Liver (tissue), 9 donors: ENCODE data around the gene CHCHD4. TPM values are rescaled to one million over a fixed set of nuclear protein-coding genes. Genes with fewer than 3 reads are reported as not detected.

Experiments used
- DNase-seq: peaks from one replicate; pipeline ENCODE4 v3.0.0-alpha.2; 2017; ENCODE audit warnings: low spot score
- H3K27ac ChIP-seq, 2 donors: one replicate each; pipeline ENCODE4 v1.7.0; 2013; ENCODE audit warnings: inconsistent platforms in 2 of 2, low read length in 2 of 2, control low read depth in 1 of 2, low read depth in 1 of 2, mild to moderate bottlenecking in 1 of 2
- H3K27me3 ChIP-seq, 4 donors: one replicate each; pipeline versions ENCODE4 v1.6.1 to v1.7.0; 2013; ENCODE audit warnings: low read length in 3 of 4, inconsistent platforms in 1 of 4, mild to moderate bottlenecking in 1 of 4, moderate library complexity in 1 of 4; ENCODE audit not compliant: control insufficient read depth in 4 of 4, insufficient read depth in 4 of 4
- H3K36me3 ChIP-seq, 4 donors: one replicate each; pipeline versions ENCODE4 v1.6.1 to v1.7.0; 2013; ENCODE audit warnings: low read length in 3 of 4, mild to moderate bottlenecking in 3 of 4, low read depth in 1 of 4, moderate library complexity in 1 of 4; ENCODE audit not compliant: control insufficient read depth in 4 of 4, insufficient read depth in 3 of 4
- H3K4me1 ChIP-seq, 4 donors: one replicate each; pipeline versions ENCODE4 v1.6.1 to v1.7.0; 2013; ENCODE audit warnings: low read length in 3 of 4, mild to moderate bottlenecking in 3 of 4, moderate library complexity in 1 of 4; ENCODE audit not compliant: control insufficient read depth in 4 of 4, insufficient read depth in 4 of 4
- H3K4me3 ChIP-seq, 3 donors: one replicate each; pipeline versions ENCODE4 v1.6.1 to v1.7.0; 2013; ENCODE audit warnings: low read length in 3 of 3, control low read depth in 1 of 3, low read depth in 1 of 3, mild to moderate bottlenecking in 1 of 3
- H3K9ac ChIP-seq, 2 donors: one replicate each; pipeline ENCODE4 v1.7.0; 2013; ENCODE audit warnings: low read length in 2 of 2, mild to moderate bottlenecking in 2 of 2, moderate library complexity in 2 of 2, control low read depth in 1 of 2, low read depth in 1 of 2
- H3K9me3 ChIP-seq, 4 donors: one replicate each; pipeline versions ENCODE4 v1.6.1 to v1.7.0; 2013; ENCODE audit warnings: low read length in 3 of 4; ENCODE audit not compliant: control insufficient read depth in 4 of 4
- CTCF ChIP-seq: fragments of 150-350 bp; IDR thresholded peaks from 2 replicates; pipeline ENCODE4 v1.5.1; 2017; ENCODE audit warnings: improper control_type of control experiment, low read depth, low read length; ENCODE audit not compliant: missing input control
- EGR1 ChIP-seq, 2 donors: IDR thresholded peaks; 2 replicates each; pipeline ENCODE4 v1.6.1; 2016 to 2018; ENCODE audit warnings: antibody characterized with exemption in 2 of 2, low read depth in 2 of 2
- FOXA1 ChIP-seq: IDR thresholded peaks from 2 replicates; pipeline ENCODE4 v1.6.1; 2016; ENCODE audit warnings: antibody characterized with exemption
- FOXA2 ChIP-seq: IDR thresholded peaks from 2 replicates; pipeline ENCODE4 v1.6.1; 2016; ENCODE audit warnings: antibody characterized with exemption
- GABPA ChIP-seq, 2 donors: IDR thresholded peaks in 1 of 2; conservative IDR thresholded peaks in 1 of 2; 2 replicates each; pipeline ENCODE4 v1.6.1; 2016; ENCODE audit warnings: antibody characterized with exemption in 2 of 2, mild to moderate bottlenecking in 1 of 2, moderate library complexity in 1 of 2
- HNF4A ChIP-seq, 2 donors: conservative IDR thresholded peaks; 2 replicates each; pipeline ENCODE4 v1.6.1; 2016; ENCODE audit warnings: antibody characterized with exemption in 2 of 2, mild to moderate bottlenecking in 2 of 2
- HNF4G ChIP-seq: IDR thresholded peaks from 2 replicates; pipeline ENCODE4 v1.6.1; 2016; ENCODE audit warnings: antibody characterized with exemption
- JUND ChIP-seq, 2 donors: IDR thresholded peaks; 2 replicates each; pipeline ENCODE4 v1.6.1; 2016; ENCODE audit warnings: antibody characterized with exemption in 2 of 2
- NR2F2 ChIP-seq: IDR thresholded peaks from 2 replicates; pipeline ENCODE4 v1.6.1; 2016; ENCODE audit warnings: antibody characterized with exemption
- RXRA ChIP-seq, 2 donors: IDR thresholded peaks; 2 replicates each; pipeline ENCODE4 v1.6.1; 2017 to 2018; ENCODE audit warnings: antibody characterized with exemption in 2 of 2, mild to moderate bottlenecking in 1 of 2
- SP1 ChIP-seq: IDR thresholded peaks from 2 replicates; pipeline ENCODE4 v1.6.1; 2018; ENCODE audit warnings: antibody characterized with exemption, mild to moderate bottlenecking
- TAF1 ChIP-seq: conservative IDR thresholded peaks from 2 replicates; pipeline ENCODE4 v1.6.1; 2016; ENCODE audit warnings: antibody characterized with exemption, mild to moderate bottlenecking
- YY1 ChIP-seq: IDR thresholded peaks from 2 replicates; pipeline ENCODE4 v1.6.1; 2016; ENCODE audit warnings: antibody characterized with exemption, mild to moderate bottlenecking
- ZBTB33 ChIP-seq: IDR thresholded peaks from 2 replicates; pipeline ENCODE4 v1.6.1; 2016; ENCODE audit warnings: antibody characterized with exemption
- WGBS: extraction: QIAGEN DNeasy Blood & Tissue Kit; methylation state at CpG from one replicate; pipeline ENCODE4 v1.1.7; 2013; 5-methylcytosine and 5-hydroxymethylcytosine counted together
- polyA plus RNA-seq, 2 donors: library from polyadenylated mRNA; stranded (reverse) in 1 of 2; unstranded in 1 of 2; fragments of 200-250 nt in 1 of 2; fragments of >200 nt in 1 of 2; fragmentation: Nextera tagmentation in 1 of 2; extraction: Ambion mirVana in 1 of 2; gene quantifications; one replicate each; pipeline versions ENCODE4 v1.2.1 to v1.2.3, GENCODE V29; 2013 to 2015
- total RNA-seq, 2 donors: library from RNA; depleted of rRNA; stranded (reverse); fragments of >200 nt; gene quantifications; one replicate each; pipeline ENCODE4 v1.2.3, GENCODE V29; 2014
- donor health status: healthy.
- donor health status: healthy.
- donor health status: healthy.
- donor health status: healthy.
- donor health status: healthy.

The CHCHD4 gene
- total and polyA plus RNA-seq, 4 donors = 7.0 to 11.3 (median 9.5) TPM

- Histone ChIP-seq H3K27ac (no peak overlapping the region), H3K9me3 (peaks cover 0 to 5% (median 2%) of the 10 kb centered on the region in 4 donors), H3K4me1 (no peaks in the 10 kb centered on the region), H3K9ac (no peak overlapping the region), H3K4me3 (no peak overlapping the region), H3K27me3 (no peaks in the 10 kb centered on the region), H3K36me3 (peaks cover 9 to 85% (median 68%) of the 10 kb centered on the region in 4 donors)
- WGBS = 96% methylated on average over 13 of the region's 13 CpGs
- no peak for DNase-seq
- TF ChIP-seq YY1 = no peak
- no peak for TF ChIP-seq JUND (IDR thresholded peaks at IDR 0.05)
- no peak for TF ChIP-seq SP1
- TF ChIP-seq GABPA (IDR thresholded peaks at IDR 0.05 in 1 of 2, conservative IDR thresholded peaks at IDR 0.05 in 1 of 2) = no peak
- no peak for TF ChIP-seq EGR1 (IDR thresholded peaks at IDR 0.05; ENCODE audit: low read depth in 2 of 2)
- no peak for TF ChIP-seq HNF4A (conservative IDR thresholded peaks at IDR 0.05)
- TF ChIP-seq ZBTB33 = no peak
These were observed 32.3 kb upstream of the CHCHD4 start for GRCh38 chr3:14156843-14157561.

GRCh38 chr3:14156201-14156600 lies 31.5 kb upstream of the CHCHD4 start:
- no peaks in the 10 kb centered on the region for H3K9me3 ChIP-seq
- H3K36me3 ChIP-seq = peaks cover 9 to 83% (median 64%) of the 10 kb centered on the region in 4 donors
- H3K4me1 ChIP-seq = no peaks in the 10 kb centered on the region
- no peak overlapping the region for H3K27ac ChIP-seq
- TF ChIP-seq FOXA1 (no peak), GABPA (IDR thresholded peaks at IDR 0.05 in 1 of 2, conservative IDR thresholded peaks at IDR 0.05 in 1 of 2) (no peak), HNF4A (conservative IDR thresholded peaks at IDR 0.05) (no peak), NR2F2 (no peak), ZBTB33 (no peak)
- H3K9ac ChIP-seq = no peak overlapping the region
- no peaks in the 10 kb centered on the region for H3K27me3 ChIP-seq
- 99% methylated on average over 7 of the region's 7 CpGs for WGBS
- no peak overlapping the region for H3K4me3 ChIP-seq
- DNase-seq = no peak

GRCh38 chr3:14154895-14155440 lies 30.3 kb upstream of the CHCHD4 start:
- DNase-seq = no peak
- Histone ChIP-seq H3K27ac (no peak overlapping the region), H3K4me3 (no peak overlapping the region), H3K27me3 (no peaks in the 10 kb centered on the region), H3K36me3 (peaks cover 9 to 75% (median 52%) of the 10 kb centered on the region in 4 donors), H3K9me3 (no peaks in the 10 kb centered on the region), H3K9ac (no peak overlapping the region), H3K4me1 (no peaks in the 10 kb centered on the region)
- 91% methylated on average over 7 of the region's 7 CpGs for WGBS
- TF ChIP-seq HNF4G (no peak), CTCF (no peak), RXRA (IDR thresholded peaks at IDR 0.05) (no peak), YY1 (no peak), TAF1 (no peak), EGR1 (IDR thresholded peaks at IDR 0.05; ENCODE audit: low read depth in 2 of 2) (no peak), JUND (IDR thresholded peaks at IDR 0.05) (no peak), NR2F2 (no peak), GABPA (IDR thresholded peaks at IDR 0.05 in 1 of 2, conservative IDR thresholded peaks at IDR 0.05 in 1 of 2) (no peak), ZBTB33 (no peak), FOXA2 (no peak)
